HG03378 (cell line): Measurements from ENCODE around the gene TRIM69.

ENCODE experiments used
- ATAC-seq: cut with Tn5 transposase; IDR thresholded peaks from one replicate; pipeline ENCODE4 v1.9.1; 2021; ENCODE audit warnings: mild to moderate bottlenecking, moderate library complexity; ENCODE audit not compliant: unreplicated experiment

TRIM69 gene

GRCh38 chr15:44801364-44801763 lies 65.0 kb downstream of the TRIM69 start:
- ATAC-seq, result no peak

GRCh38 chr15:44801797-44802196 lies 65.5 kb downstream of the TRIM69 start:
- ATAC-seq, result no peak

DNA sequence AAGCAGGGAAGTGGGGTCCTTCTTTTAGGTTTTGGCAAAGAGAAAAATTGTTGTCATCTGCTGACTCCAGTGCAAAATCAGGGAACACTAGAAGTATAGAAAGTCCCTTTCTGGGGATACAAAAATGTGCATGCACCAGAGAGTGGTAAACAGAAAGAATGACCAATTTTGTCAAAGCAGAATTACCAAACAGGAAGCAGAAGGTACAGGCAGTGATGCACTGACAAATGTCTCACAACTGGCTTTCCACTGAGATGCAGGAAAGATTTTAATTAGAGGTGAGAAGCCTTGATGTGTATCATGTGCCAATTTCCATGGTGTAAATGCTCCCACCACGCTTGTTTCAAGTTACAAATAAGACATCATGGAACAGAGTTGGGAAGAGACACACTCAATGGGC lies 66.0 kb downstream of the TRIM69 start:
- ATAC-seq, result no peak

- no peak for ATAC-seq
Observed at GRCh38 chr15:44804298-44805046, 68.1 kb downstream of the TRIM69 start.

DNA sequence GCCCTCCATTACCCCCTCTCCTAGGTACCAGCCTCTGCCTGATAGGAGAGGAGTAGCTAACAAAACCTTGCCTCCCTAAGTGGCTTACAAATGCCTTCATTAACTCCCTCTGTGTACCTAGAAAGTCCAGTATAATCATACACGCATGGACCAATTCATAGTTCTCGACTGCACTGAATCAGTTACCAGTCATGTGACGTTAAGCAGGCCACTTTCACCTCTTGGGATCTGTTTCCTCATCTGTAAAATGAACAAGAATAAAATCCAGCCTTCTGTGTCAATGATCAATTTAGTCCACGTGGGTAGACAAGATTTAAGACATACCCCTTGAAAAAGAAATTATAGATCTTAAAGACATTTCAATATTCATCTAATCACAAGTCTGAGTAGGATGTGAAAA lies 72.2 kb downstream of the TRIM69 start:
- ATAC-seq, result no peak

GRCh38 chr15:44810237-44810636 lies 73.9 kb downstream of the TRIM69 start:
- ATAC-seq, result no peak

DNA sequence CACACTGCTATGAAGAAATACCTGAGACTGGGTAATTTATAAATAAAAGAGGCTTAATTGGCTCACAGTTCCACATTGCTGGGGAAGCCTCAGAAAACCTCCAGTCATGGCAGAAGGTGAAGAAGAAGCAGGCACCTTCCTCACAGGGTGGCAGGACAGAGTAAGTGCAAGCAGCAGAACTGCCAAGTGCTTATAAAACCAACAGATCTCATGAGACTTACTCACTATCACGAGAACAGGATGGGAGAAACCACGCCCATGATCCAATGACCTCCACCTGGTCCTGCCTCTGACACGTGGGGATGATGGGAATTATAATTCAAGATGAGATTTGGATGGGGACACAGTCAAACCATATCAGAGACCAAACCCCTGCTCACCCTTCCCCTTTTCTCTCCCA lies 75.0 kb downstream of the TRIM69 start:
- no peak for ATAC-seq

DNA sequence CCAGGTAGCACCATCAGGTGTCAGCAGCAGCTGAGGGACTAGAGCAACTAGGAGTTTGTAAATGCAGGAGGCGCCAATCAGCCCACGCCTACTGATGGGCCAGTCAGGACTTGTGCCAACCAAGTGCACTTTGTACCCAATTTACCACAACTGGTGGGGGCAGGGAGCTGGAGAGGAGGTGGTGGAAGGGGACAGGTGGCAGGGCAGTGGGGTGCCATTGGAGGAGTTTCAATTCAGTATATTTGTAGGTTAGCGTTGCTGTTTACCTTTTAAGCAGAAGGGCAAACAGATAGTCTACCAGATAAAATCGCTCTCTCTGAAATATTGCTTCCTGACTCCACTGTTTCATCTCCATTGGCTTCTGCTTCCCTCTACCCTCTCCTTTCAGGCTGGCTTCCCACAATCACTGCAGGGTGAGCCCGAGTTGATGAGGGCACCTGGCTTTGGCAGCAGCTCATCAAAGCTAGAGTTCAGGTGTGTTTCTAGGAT lies 75.7 kb downstream of the TRIM69 start:
- ATAC-seq, result no peak

DNA sequence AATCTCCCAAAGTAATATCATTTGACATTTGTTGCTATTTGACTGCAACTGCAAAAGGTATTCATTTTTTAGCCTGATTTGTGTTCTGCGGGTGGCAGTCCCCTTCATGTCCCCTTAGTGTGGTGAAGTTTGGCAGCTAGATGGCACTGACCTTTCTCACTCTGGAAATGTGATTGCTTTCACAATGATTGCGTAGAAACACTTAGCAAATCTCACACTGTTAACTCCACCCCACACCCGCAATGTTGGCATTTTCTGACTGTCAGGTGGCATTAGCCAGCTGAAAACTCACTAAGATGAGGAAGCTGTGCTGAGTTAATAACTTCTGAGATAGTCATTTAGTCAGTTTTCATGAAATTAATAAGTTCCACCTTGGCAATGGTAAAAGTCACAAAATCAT lies 76.9 kb downstream of the TRIM69 start:
- no peak for ATAC-seq
